ENCODE measurements around the gene NALCN.

The NALCN gene

DNA sequence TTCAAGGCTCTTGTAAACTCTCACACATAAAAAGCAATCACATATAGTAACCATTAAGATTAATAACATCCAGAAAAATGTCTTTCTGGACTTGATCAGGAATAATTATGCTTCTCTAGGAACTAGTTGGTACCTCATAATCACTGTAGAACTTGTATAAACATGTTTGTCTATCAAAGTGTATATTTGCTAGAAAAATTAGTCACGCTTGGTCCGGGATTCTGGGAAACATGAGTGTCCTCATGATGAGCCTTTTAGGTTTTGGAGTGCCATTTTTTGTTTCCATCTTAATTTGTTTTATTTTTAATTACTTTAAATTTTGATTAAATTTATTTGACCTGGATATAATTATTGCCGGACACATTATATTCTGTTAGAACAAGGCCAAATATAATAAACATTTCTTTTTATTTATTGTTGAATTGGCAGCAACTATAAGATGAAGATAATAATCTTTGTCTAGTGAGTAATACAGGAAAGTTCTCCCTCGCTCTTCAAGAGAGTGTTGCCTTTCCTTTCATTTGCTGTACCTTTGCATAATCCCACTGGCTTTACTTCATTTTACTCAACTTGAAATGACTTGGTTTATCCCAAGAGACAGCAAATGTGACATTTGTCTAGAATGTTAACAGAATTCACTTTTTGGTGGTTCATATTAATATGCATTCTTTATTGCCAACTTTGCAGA is 207.0 kb downstream of the NALCN start:
- H3K27ac ChIP-seq (ENCODE audit: low read length) = no peak overlapping the region
- no peak for ATAC-seq (ENCODE audit: insufficient read depth, low read depth)
- no peak overlapping the region for H3K4me2 ChIP-seq (ENCODE audit: insufficient read depth, low read length)

DNA sequence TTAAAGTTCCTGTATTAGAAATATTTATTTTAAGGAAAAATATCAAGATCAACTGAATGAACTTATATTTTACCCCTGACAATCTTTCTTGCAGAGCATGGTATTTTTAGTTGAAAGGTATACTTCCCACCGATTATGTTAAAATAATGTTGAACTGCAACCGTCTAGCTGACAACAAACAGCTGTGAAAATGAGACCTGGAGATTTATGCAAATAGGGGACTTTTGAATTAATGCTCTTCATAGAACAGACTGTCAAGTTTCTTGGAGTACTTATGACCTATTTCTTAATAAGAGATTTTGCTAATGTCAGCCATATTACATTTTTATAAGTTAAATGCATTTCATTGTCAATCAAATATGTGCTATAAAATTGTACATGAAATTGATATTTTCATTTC is 210.9 kb downstream of the NALCN start:
- Histone ChIP-seq H3K4me3 (ENCODE audit: low read depth in 1 of 2, low read length in 2 of 2) (no peak overlapping the region), H3K79me2 (ENCODE audit: insufficient read depth, low read length) (no peaks in the 10 kb centered on the region), H4K20me1 (ENCODE audit: insufficient read depth, low read length) (no peaks in the 10 kb centered on the region), H3K36me3 (ENCODE audit: insufficient read depth, low read length) (no peaks in the 10 kb centered on the region), H2AFZ (ENCODE audit: low read depth, low read length) (no peak overlapping the region), H3K9ac (ENCODE audit: low read depth, low read length) (no peak overlapping the region), H3K27me3 (ENCODE audit: insufficient read depth, low read length, poor library complexity) (no peaks in the 10 kb centered on the region), H3K4me2 (ENCODE audit: insufficient read depth, low read length) (no peak overlapping the region), H3K27ac (ENCODE audit: low read length) (no peak overlapping the region), H3K9me3 (ENCODE audit: insufficient read depth, low read length, severe bottlenecking) (no peaks in the 10 kb centered on the region), H3K4me1 (ENCODE audit: insufficient read depth, low read length) (no peaks in the 10 kb centered on the region)
- DNase-seq (no peak), ATAC-seq (ENCODE audit: insufficient read depth, low read depth) (no peak)
- TF ChIP-seq, protein P1, sequence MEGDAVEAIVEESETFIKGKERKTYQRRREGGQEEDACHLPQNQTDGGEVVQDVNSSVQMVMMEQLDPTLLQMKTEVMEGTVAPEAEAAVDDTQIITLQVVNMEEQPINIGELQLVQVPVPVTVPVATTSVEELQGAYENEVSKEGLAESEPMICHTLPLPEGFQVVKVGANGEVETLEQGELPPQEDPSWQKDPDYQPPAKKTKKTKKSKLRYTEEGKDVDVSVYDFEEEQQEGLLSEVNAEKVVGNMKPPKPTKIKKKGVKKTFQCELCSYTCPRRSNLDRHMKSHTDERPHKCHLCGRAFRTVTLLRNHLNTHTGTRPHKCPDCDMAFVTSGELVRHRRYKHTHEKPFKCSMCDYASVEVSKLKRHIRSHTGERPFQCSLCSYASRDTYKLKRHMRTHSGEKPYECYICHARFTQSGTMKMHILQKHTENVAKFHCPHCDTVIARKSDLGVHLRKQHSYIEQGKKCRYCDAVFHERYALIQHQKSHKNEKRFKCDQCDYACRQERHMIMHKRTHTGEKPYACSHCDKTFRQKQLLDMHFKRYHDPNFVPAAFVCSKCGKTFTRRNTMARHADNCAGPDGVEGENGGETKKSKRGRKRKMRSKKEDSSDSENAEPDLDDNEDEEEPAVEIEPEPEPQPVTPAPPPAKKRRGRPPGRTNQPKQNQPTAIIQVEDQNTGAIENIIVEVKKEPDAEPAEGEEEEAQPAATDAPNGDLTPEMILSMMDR (IDR thresholded peaks at IDR 0.05; ENCODE audit: borderline replicate concordance, extremely low read depth, low read length, poor library complexity, severe bottlenecking) = no peak
- no peak for TF ChIP-seq EZH2 (IDR thresholded peaks at IDR 0.05; ENCODE audit: borderline replicate concordance, low read depth, low read length, severe bottlenecking)

More for the DNA sequence above, 207.0 kb downstream of the NALCN start:
- Histone ChIP-seq H3K9ac (ENCODE audit: low read depth, low read length) (no peak overlapping the region), H4K20me1 (ENCODE audit: insufficient read depth, low read length) (no peaks in the 10 kb centered on the region), H2AFZ (ENCODE audit: low read depth, low read length) (no peak overlapping the region), H3K4me1 (ENCODE audit: insufficient read depth, low read length) (no peaks in the 10 kb centered on the region), H3K9me3 (ENCODE audit: insufficient read depth, low read length, severe bottlenecking) (no peaks in the 10 kb centered on the region), H3K36me3 (ENCODE audit: insufficient read depth, low read length) (no peaks in the 10 kb centered on the region), H3K79me2 (ENCODE audit: insufficient read depth, low read length) (no peaks in the 10 kb centered on the region), H3K4me3 (ENCODE audit: low read depth in 1 of 2, low read length in 2 of 2) (no peak overlapping the region), H3K27me3 (ENCODE audit: insufficient read depth, low read length, poor library complexity) (no peaks in the 10 kb centered on the region)
- no peak for TF ChIP-seq EZH2 (IDR thresholded peaks at IDR 0.05; ENCODE audit: borderline replicate concordance, low read depth, low read length, severe bottlenecking)
- TF ChIP-seq, protein P1 (IDR thresholded peaks at IDR 0.05; ENCODE audit: borderline replicate concordance, extremely low read depth, low read length, poor library complexity, severe bottlenecking) = no peak
- DNase-seq = no peak

DNA sequence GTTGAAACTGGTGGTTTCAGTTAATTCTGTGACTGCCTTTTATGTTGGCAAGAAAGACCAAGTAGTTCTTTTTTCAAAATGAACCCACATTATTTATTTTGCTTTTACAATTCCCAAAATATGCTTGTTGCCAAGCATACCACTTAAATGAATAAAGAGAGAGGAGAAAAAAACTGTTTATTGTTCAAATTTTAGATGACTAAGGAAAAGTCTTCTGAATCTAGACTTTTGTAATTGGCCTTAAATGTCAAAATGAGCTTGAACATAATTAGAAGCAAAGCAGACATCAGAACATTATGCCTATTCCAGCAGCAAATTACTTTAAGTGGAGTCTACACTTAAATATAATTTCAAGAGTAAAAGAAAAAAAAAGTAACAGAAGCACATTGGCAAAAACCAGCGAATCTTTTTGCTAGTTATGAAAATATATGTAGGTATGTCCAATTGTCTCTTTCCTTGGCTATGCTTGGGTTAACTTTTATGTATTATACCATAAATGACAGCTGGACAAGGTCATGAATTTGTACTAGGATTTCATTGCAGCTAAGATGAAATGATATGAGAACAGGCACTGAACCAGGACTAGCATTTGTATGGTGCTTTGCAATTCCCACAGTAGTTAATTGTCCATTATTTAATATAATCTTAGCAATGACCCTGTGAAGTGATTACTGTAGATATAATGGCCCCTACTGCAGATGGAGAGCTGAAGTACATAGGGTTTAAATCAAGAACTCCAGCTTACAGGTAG is 211.9 kb downstream of the NALCN start:
- Histone ChIP-seq H3K9me3 (ENCODE audit: insufficient read depth, low read length, severe bottlenecking) (no peaks in the 10 kb centered on the region), H3K9ac (ENCODE audit: low read depth, low read length) (no peak overlapping the region), H3K4me3 (ENCODE audit: low read depth in 1 of 2, low read length in 2 of 2) (no peak overlapping the region), H4K20me1 (ENCODE audit: insufficient read depth, low read length) (no peaks in the 10 kb centered on the region), H2AFZ (ENCODE audit: low read depth, low read length) (no peak overlapping the region), H3K79me2 (ENCODE audit: insufficient read depth, low read length) (no peaks in the 10 kb centered on the region), H3K4me2 (ENCODE audit: insufficient read depth, low read length) (no peak overlapping the region), H3K4me1 (ENCODE audit: insufficient read depth, low read length) (no peaks in the 10 kb centered on the region), H3K27ac (ENCODE audit: low read length) (no peak overlapping the region), H3K27me3 (ENCODE audit: insufficient read depth, low read length, poor library complexity) (no peaks in the 10 kb centered on the region), H3K36me3 (ENCODE audit: insufficient read depth, low read length) (no peaks in the 10 kb centered on the region)
- no peak for ATAC-seq (ENCODE audit: insufficient read depth, low read depth)
- TF ChIP-seq, protein P1 (IDR thresholded peaks at IDR 0.05; ENCODE audit: borderline replicate concordance, extremely low read depth, low read length, poor library complexity, severe bottlenecking) = no peak
- TF ChIP-seq EZH2 (IDR thresholded peaks at IDR 0.05; ENCODE audit: borderline replicate concordance, low read depth, low read length, severe bottlenecking) = no peak
- no peak for DNase-seq

Data from DND-41 (cell line).